Skeletal muscle satellite cell (primary cell): Measurements from ENCODE around the gene TSPAN12.

ENCODE experiments used
- H3K27me3 ChIP-seq: 2 replicates; pipeline ENCODE4 v1.7.0; 2013; ENCODE audit warnings: low read length; ENCODE audit not compliant: control insufficient read depth, insufficient read depth
- H3K36me3 ChIP-seq: 2 replicates; pipeline ENCODE4 v1.7.0; 2013; ENCODE audit warnings: mild to moderate bottlenecking, control low read depth, low read length; ENCODE audit not compliant: insufficient read depth
- H3K4me1 ChIP-seq: 2 replicates; pipeline ENCODE4 v1.7.0; 2013; ENCODE audit warnings: low read length; ENCODE audit not compliant: control insufficient read depth, insufficient read depth
- H3K4me2 ChIP-seq: 2 replicates; pipeline ENCODE4 v1.7.0; 2013; ENCODE audit warnings: mild to moderate bottlenecking, low read length
- H3K4me3 ChIP-seq: 2 replicates; pipeline ENCODE4 v1.7.0; 2013; ENCODE audit warnings: low read length
- H3K9ac ChIP-seq: 2 replicates; pipeline ENCODE4 v1.7.0; 2013; ENCODE audit warnings: mild to moderate bottlenecking, low read depth, low read length, moderate library complexity
- H3K9me3 ChIP-seq: replicated peaks from 2 replicates; pipeline ENCODE4 v1.7.0; 2013; ENCODE audit warnings: mild to moderate bottlenecking, control low read depth, low read length

TSPAN12 gene

GRCh38 chr7:120819861-120820260, 38.1 kb downstream of the TSPAN12 start:
- no peaks in the 10 kb centered on the region for H3K36me3 ChIP-seq
- H3K4me1 ChIP-seq, result peaks cover 1% of the 10 kb centered on the region
- H3K9me3 ChIP-seq, result no peaks in the 10 kb centered on the region
- H3K9ac ChIP-seq, result no peak overlapping the region
- no peak overlapping the region for H3K4me2 ChIP-seq
- H3K27me3 ChIP-seq, result no peaks in the 10 kb centered on the region
- H3K4me3 ChIP-seq, result no peak overlapping the region

- H3K36me3 ChIP-seq, result no peaks in the 10 kb centered on the region
- H3K9ac ChIP-seq, result no peak overlapping the region
- no peaks in the 10 kb centered on the region for H3K4me1 ChIP-seq
- H3K4me3 ChIP-seq, result no peak overlapping the region
- no peaks in the 10 kb centered on the region for H3K9me3 ChIP-seq
- no peak overlapping the region for H3K4me2 ChIP-seq
- H3K27me3 ChIP-seq, result no peaks in the 10 kb centered on the region
Observed at GRCh38 chr7:120817851-120818250, 40.1 kb downstream of the TSPAN12 start.

GRCh38 chr7:120814253-120814939, 43.5 kb downstream of the TSPAN12 start:
- H3K9me3 ChIP-seq, result no peaks in the 10 kb centered on the region

GRCh38 chr7:120813546-120814252, 44.2 kb downstream of the TSPAN12 start:
- Histone ChIP-seq H3K9ac (no peak overlapping the region), H3K9me3 (no peaks in the 10 kb centered on the region), H3K4me2 (no peak overlapping the region), H3K36me3 (no peaks in the 10 kb centered on the region), H3K4me3 (no peak overlapping the region), H3K4me1 (no peaks in the 10 kb centered on the region), H3K27me3 (no peaks in the 10 kb centered on the region)

More at GRCh38 chr7:120814253-120814939, 43.5 kb downstream of the TSPAN12 start:
- H3K36me3 ChIP-seq, result no peaks in the 10 kb centered on the region
- no peaks in the 10 kb centered on the region for H3K27me3 ChIP-seq
- no peaks in the 10 kb centered on the region for H3K4me1 ChIP-seq
- no peak overlapping the region for H3K4me3 ChIP-seq
- H3K9ac ChIP-seq, result no peak overlapping the region
- H3K4me2 ChIP-seq, result no peak overlapping the region

GRCh38 chr7:120813089-120813488, 44.9 kb downstream of the TSPAN12 start:
- no peak overlapping the region for H3K4me2 ChIP-seq
- H3K9ac ChIP-seq, result no peak overlapping the region
- no peak overlapping the region for H3K4me3 ChIP-seq
- no peaks in the 10 kb centered on the region for H3K9me3 ChIP-seq
- H3K4me1 ChIP-seq, result no peaks in the 10 kb centered on the region
- no peaks in the 10 kb centered on the region for H3K27me3 ChIP-seq
- no peaks in the 10 kb centered on the region for H3K36me3 ChIP-seq

- no peak overlapping the region for H3K4me3 ChIP-seq
- H3K27me3 ChIP-seq, result no peaks in the 10 kb centered on the region
- peaks cover 7% of the 10 kb centered on the region for H3K4me1 ChIP-seq
- H3K9ac ChIP-seq, result no peak overlapping the region
- H3K4me2 ChIP-seq, result no peak overlapping the region
- no peaks in the 10 kb centered on the region for H3K9me3 ChIP-seq
- no peaks in the 10 kb centered on the region for H3K36me3 ChIP-seq
Observed at GRCh38 chr7:120809260-120809659, 48.7 kb downstream of the TSPAN12 start.

GRCh38 chr7:120807390-120807789, 50.6 kb downstream of the TSPAN12 start:
- Histone ChIP-seq H3K4me3 (no peak overlapping the region), H3K9ac (no peak overlapping the region), H3K27me3 (no peaks in the 10 kb centered on the region), H3K36me3 (no peaks in the 10 kb centered on the region), H3K4me1 (peaks cover 7% of the 10 kb centered on the region), H3K9me3 (no peaks in the 10 kb centered on the region), H3K4me2 (no peak overlapping the region)

- no peaks in the 10 kb centered on the region for H3K36me3 ChIP-seq
- no peak overlapping the region for H3K4me3 ChIP-seq
- no peaks in the 10 kb centered on the region for H3K27me3 ChIP-seq
- H3K9ac ChIP-seq, result no peak overlapping the region
- no peak overlapping the region for H3K4me2 ChIP-seq
- no peaks in the 10 kb centered on the region for H3K9me3 ChIP-seq
- peaks cover 7% of the 10 kb centered on the region for H3K4me1 ChIP-seq
Observed at GRCh38 chr7:120806669-120807068, 51.3 kb downstream of the TSPAN12 start.

- H3K4me1 ChIP-seq, result peaks cover 7% of the 10 kb centered on the region
- no peak overlapping the region for H3K4me2 ChIP-seq
- no peak overlapping the region for H3K4me3 ChIP-seq
- H3K9ac ChIP-seq, result peak overlapping the region; percentile 4
- H3K9me3 ChIP-seq, result no peaks in the 10 kb centered on the region
- no peaks in the 10 kb centered on the region for H3K36me3 ChIP-seq
- H3K27me3 ChIP-seq, result no peaks in the 10 kb centered on the region
Observed at GRCh38 chr7:120805636-120806388, 52.1 kb downstream of the TSPAN12 start.

GRCh38 chr7:120802751-120803150, 55.2 kb downstream of the TSPAN12 start:
- no peaks in the 10 kb centered on the region for H3K9me3 ChIP-seq

GRCh38 chr7:120799813-120800475, 58.0 kb downstream of the TSPAN12 start:
- Histone ChIP-seq H3K27me3 (no peaks in the 10 kb centered on the region), H3K9me3 (no peaks in the 10 kb centered on the region), H3K4me1 (no peaks in the 10 kb centered on the region), H3K4me2 (no peak overlapping the region), H3K9ac (no peak overlapping the region), H3K36me3 (no peaks in the 10 kb centered on the region), H3K4me3 (no peak overlapping the region)

More at GRCh38 chr7:120802751-120803150, 55.2 kb downstream of the TSPAN12 start:
- Histone ChIP-seq H3K9ac (no peak overlapping the region), H3K36me3 (no peaks in the 10 kb centered on the region), H3K4me1 (peaks cover 7% of the 10 kb centered on the region), H3K4me2 (no peak overlapping the region), H3K4me3 (no peak overlapping the region), H3K27me3 (no peaks in the 10 kb centered on the region)
